Measurements from ENCODE around the gene BSN.
"Not testable (repeated sequence)": the region's sequence is repeated elsewhere in the genome, so short reads cannot be mapped to it uniquely, and the experiment has no call there.

DNA sequence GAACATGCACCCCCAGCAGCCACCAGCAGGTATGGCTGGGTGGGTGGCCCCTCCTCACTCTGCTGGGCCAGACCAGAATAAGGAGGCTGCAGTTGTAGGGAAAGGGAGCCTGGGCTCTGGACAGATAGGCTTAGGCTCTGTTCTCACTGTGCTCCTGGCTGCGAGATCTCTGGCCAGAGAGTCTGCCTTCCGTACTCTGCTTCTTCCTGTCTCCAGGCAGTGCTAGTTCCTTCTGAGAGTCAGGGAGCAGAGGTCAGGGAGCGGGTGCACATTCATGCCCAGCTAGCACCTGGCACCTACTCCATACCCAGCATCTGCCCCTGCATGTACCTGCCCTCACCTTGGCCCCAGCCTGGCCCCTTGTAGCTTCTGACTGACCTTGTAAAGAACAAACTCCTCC is 137.2 kb downstream of the BSN start:
- TF ChIP-seq, protein P1, sequence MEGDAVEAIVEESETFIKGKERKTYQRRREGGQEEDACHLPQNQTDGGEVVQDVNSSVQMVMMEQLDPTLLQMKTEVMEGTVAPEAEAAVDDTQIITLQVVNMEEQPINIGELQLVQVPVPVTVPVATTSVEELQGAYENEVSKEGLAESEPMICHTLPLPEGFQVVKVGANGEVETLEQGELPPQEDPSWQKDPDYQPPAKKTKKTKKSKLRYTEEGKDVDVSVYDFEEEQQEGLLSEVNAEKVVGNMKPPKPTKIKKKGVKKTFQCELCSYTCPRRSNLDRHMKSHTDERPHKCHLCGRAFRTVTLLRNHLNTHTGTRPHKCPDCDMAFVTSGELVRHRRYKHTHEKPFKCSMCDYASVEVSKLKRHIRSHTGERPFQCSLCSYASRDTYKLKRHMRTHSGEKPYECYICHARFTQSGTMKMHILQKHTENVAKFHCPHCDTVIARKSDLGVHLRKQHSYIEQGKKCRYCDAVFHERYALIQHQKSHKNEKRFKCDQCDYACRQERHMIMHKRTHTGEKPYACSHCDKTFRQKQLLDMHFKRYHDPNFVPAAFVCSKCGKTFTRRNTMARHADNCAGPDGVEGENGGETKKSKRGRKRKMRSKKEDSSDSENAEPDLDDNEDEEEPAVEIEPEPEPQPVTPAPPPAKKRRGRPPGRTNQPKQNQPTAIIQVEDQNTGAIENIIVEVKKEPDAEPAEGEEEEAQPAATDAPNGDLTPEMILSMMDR (IDR thresholded peaks at IDR 0.05): not testable (repeated sequence)
- TF ChIP-seq, protein P2, sequence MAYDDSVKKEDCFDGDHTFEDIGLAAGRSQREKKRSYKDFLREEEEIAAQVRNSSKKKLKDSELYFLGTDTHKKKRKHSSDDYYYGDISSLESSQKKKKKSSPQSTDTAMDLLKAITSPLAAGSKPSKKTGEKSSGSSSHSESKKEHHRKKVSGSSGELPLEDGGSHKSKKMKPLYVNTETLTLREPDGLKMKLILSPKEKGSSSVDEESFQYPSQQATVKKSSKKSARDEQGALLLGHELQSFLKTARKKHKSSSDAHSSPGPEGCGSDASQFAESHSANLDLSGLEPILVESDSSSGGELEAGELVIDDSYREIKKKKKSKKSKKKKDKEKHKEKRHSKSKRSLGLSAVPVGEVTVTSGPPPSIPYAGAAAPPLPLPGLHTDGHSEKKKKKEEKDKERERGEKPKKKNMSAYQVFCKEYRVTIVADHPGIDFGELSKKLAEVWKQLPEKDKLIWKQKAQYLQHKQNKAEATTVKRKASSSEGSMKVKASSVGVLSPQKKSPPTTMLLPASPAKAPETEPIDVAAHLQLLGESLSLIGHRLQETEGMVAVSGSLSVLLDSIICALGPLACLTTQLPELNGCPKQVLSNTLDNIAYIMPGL (CRISPR knock-in tag; IDR thresholded peaks at IDR 0.05; ENCODE audit: borderline replicate concordance): not testable (repeated sequence)
